Smooth muscle cell (in vitro differentiated cells): Measurements from ENCODE around the gene CYB5D1. TPM values are rescaled to one million over a fixed set of nuclear protein-coding genes. Genes with fewer than 3 reads are reported as not detected.

Experiments used
- DNase-seq: peaks from one replicate; lab custom pipeline; 2025; ENCODE audit not compliant: unreplicated experiment; lab: John Stamatoyannopoulos, UW
- H2AFZ ChIP-seq: fragments of 200-600 bp; sonication (generic); 2 replicates; pipeline ENCODE4 v1.6.0; 2016; ENCODE audit warnings: antibody characterized with exemption, low read depth, mild to moderate bottlenecking
- H3F3A ChIP-seq: fragments of 200-600 bp; sonication (generic); 2 replicates; pipeline ENCODE4 v1.6.0; 2017; ENCODE audit warnings: antibody characterized with exemption, low read depth
- H3K27ac ChIP-seq: fragments of 200-600 bp; sonication (generic); 2 replicates; pipeline ENCODE4 v1.5.1; 2016; ENCODE audit warnings: low read depth, mild to moderate bottlenecking
- H3K27me3 ChIP-seq: fragments of 200-600 bp; sonication (generic); 2 replicates; pipeline ENCODE4 v1.6.1; 2016; ENCODE audit warnings: low read depth, mild to moderate bottlenecking
- H3K36me3 ChIP-seq: fragments of 200-600 bp; sonication (generic); 2 replicates; pipeline ENCODE4 v1.5.1; 2016; ENCODE audit warnings: low read depth
- H3K4me1 ChIP-seq: fragments of 200-600 bp; sonication (generic); 2 replicates; pipeline ENCODE4 v1.5.1; 2016; ENCODE audit warnings: low read depth
- H3K4me2 ChIP-seq: fragments of 200-600 bp; sonication (generic); 2 replicates; pipeline ENCODE4 v1.6.0; 2016; ENCODE audit warnings: mild to moderate bottlenecking
- H3K4me3 ChIP-seq: fragments of 200-600 bp; sonication (generic); 2 replicates; pipeline ENCODE4 v1.5.1; 2016; ENCODE audit warnings: mild to moderate bottlenecking
- H3K79me2 ChIP-seq: fragments of 200-600 bp; sonication (generic); 2 replicates; pipeline ENCODE4 v1.6.0; 2016; ENCODE audit warnings: low read depth, mild to moderate bottlenecking
- H3K9ac ChIP-seq: fragments of 200-600 bp; sonication (generic); 2 replicates; pipeline ENCODE4 v1.6.0; 2016; ENCODE audit warnings: low read depth
- H3K9me3 ChIP-seq: fragments of 200-600 bp; sonication (generic); replicated peaks from 2 replicates; pipeline ENCODE4 v1.5.1; 2016; ENCODE audit warnings: low read depth
- H4K20me1 ChIP-seq: fragments of 200-600 bp; sonication (generic); 2 replicates; pipeline ENCODE4 v1.6.0; 2016; ENCODE audit warnings: low read depth
- WGBS: methylation state at CpG from one replicate; pipeline ENCODE4 v1.1.7; 2016; ENCODE audit warnings: low lambda C conversion rate; 5-methylcytosine and 5-hydroxymethylcytosine counted together
- polyA plus RNA-seq: library from polyadenylated mRNA; unstranded; fragments of >200 nt; fragmentation: Nextera tagmentation; extraction: Ambion mirVana; gene quantifications from 2 replicates; pipeline ENCODE4 v1.2.1, GENCODE V29; 2016
- total RNA-seq: library from RNA; depleted of rRNA; stranded (reverse); fragments of >200 nt; gene quantifications from 2 replicates; pipeline ENCODE4 v1.2.3, GENCODE V29; 2014
- TF ChIP-seq, protein P1 (sequence below): fragments of 200-600 bp; sonication (generic); IDR thresholded peaks from 2 replicates; pipeline ENCODE4 v1.5.1; 2017; ENCODE audit warnings: borderline replicate concordance, mild to moderate bottlenecking, antibody characterized with exemption; ENCODE audit not compliant: insufficient read depth, poor library complexity, severe bottlenecking

Gene CYB5D1
- total and polyA plus RNA-seq, 2 experiments from 2014 or later, result 6.6 to 9.3 TPM

DNA sequence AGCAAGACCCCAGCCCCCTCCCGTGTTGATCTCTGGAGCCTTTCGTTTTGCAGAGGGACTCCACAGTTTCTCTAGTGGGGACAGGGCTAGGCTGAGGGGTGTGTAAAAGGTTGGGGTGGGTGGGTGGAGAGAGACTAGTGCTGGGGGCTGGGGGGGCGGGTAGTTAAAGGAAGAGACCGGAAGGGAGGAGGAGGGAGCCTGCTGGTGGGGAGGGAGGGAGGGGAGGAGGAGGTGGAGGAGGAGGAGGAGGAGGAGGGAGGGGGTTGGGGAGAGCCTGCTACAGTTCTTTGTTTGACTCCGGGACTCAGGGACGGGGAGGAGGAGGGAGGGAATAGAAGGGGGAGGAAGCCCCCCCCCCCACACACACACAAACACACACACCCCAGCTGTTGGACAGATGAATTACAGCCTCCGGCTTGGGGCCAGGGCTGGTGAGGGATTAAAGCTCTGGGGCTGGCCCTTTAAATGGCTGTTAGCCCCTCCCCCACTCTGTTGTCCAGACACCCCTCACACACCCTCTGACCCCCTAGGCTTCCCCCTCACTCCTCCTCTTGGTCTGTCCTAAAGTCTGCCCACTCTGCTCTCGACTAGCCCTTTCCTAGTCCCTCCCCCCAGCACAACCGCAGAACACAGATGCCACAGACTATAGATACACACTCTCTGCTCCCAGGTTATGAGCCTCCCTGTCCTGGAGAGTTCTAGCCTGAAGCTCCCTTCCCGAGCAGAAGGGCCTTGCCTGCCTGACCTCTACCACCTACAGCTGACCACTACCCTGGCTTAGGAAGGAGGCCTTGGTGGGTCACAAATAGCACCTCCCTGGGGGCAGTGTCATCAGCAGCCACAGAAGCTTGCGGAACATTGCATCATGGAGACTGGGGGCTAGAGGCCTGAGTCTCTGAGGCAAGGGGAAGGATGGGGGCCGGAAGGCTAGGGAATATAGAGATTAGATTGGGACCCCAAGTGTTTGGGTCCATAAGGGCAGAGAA is 19.4 kb upstream of the CYB5D1 start:
- Histone ChIP-seq H3K4me2 (peak overlapping the region; percentile 90), H3K27me3 (no peaks in the 10 kb centered on the region), H3K4me1 (peaks cover 28% of the 10 kb centered on the region), H4K20me1 (peaks cover 26% of the 10 kb centered on the region), H3K36me3 (no peaks in the 10 kb centered on the region), H3K79me2 (peaks cover 22% of the 10 kb centered on the region), H2AFZ (no peak overlapping the region), H3K9ac (peak overlapping the region; percentile 100), H3K4me3 (peak overlapping the region; percentile 76), H3F3A (peaks cover 49% of the 10 kb centered on the region), H3K9me3 (no peaks in the 10 kb centered on the region), H3K27ac (peak overlapping the region; percentile 100)
- TF ChIP-seq, protein P1, sequence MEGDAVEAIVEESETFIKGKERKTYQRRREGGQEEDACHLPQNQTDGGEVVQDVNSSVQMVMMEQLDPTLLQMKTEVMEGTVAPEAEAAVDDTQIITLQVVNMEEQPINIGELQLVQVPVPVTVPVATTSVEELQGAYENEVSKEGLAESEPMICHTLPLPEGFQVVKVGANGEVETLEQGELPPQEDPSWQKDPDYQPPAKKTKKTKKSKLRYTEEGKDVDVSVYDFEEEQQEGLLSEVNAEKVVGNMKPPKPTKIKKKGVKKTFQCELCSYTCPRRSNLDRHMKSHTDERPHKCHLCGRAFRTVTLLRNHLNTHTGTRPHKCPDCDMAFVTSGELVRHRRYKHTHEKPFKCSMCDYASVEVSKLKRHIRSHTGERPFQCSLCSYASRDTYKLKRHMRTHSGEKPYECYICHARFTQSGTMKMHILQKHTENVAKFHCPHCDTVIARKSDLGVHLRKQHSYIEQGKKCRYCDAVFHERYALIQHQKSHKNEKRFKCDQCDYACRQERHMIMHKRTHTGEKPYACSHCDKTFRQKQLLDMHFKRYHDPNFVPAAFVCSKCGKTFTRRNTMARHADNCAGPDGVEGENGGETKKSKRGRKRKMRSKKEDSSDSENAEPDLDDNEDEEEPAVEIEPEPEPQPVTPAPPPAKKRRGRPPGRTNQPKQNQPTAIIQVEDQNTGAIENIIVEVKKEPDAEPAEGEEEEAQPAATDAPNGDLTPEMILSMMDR, result no peak
- DNase-seq, result no peak
- 13% methylated on average over 6 of the region's 12 CpGs for WGBS

DNA sequence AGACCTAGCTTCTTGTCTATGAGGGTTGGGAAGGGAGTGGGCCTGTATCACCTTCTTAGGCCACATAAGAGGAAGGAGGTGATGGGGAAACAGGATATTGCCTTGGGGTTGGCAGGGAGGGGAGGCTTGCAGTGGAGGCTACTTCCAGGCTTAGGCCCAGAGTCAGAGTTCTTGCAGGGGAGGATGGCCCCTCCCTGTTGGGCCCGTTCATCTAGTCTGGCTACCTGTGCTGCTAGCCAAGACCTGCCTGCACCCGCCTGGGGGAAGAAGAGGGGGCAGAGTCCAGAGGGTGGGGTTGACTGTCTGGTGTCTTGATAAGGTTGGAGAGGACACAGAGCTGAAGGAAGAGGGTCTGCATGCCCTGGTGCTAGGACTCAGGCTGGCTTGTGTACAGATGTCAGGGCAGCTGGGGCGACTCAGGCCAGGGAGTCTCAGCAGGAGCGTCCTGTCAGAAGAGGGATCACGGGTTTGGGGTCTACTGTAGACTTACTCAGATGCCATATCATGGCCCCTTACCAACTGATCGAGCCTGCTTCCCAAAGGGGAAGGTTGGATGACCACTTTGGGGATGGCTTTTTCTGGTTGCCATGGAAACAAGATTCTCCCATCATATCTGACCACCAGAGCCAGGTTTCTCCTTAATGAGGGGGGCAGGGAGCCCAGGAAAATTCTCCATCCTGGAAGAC is 18.5 kb upstream of the CYB5D1 start:
- peak overlapping the region; percentile 100 for H3K9ac ChIP-seq
- no peak overlapping the region for H2AFZ ChIP-seq
- H3K9me3 ChIP-seq, result no peaks in the 10 kb centered on the region
- H3K4me1 ChIP-seq, result peaks cover 26% of the 10 kb centered on the region
- peaks cover 22% of the 10 kb centered on the region for H3K79me2 ChIP-seq
- peak overlapping the region; percentile 90 for H3K4me2 ChIP-seq
- DNase-seq, result no peak
- H3K4me3 ChIP-seq, result peak overlapping the region; percentile 76
- no peaks in the 10 kb centered on the region for H3K36me3 ChIP-seq
- no peaks in the 10 kb centered on the region for H3K27me3 ChIP-seq
- TF ChIP-seq, protein P1, result no peak
- WGBS, result 58% methylated on average over 5 of the region's 6 CpGs
- peaks cover 31% of the 10 kb centered on the region for H4K20me1 ChIP-seq
- H3F3A ChIP-seq, result peaks cover 49% of the 10 kb centered on the region
- H3K27ac ChIP-seq, result peak overlapping the region; percentile 100

DNA sequence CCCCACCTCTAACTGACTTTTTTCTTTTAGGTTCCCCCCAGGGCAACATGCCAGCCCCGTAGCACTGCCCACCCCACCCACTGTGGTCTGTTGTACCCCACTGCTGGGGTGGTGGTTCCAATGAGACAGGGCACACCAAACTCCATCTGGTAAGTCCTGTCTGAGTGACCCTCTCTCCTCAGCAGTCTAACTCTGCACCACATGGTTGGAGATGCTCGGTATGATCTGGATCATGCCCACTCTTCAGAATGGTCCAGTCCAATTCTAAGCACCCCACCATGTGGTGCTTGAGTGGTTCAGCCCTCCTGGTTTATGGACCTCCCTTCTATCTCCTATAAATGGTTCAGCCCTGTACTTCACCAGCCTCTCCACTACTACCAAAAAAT is 17.9 kb upstream of the CYB5D1 start:
- Histone ChIP-seq H3K36me3 (no peaks in the 10 kb centered on the region), H3K9me3 (no peaks in the 10 kb centered on the region), H3K27me3 (no peaks in the 10 kb centered on the region), H3K27ac (peak overlapping the region; percentile 100), H3K4me2 (peak overlapping the region; percentile 90), H3K9ac (peak overlapping the region; percentile 100), H3K4me3 (no peak overlapping the region), H3K4me1 (peaks cover 26% of the 10 kb centered on the region), H2AFZ (no peak overlapping the region), H3F3A (peaks cover 49% of the 10 kb centered on the region), H3K79me2 (peaks cover 28% of the 10 kb centered on the region), H4K20me1 (peaks cover 35% of the 10 kb centered on the region)
- TF ChIP-seq, protein P1, result no peak
- 81% methylated on average over 2 of the region's 2 CpGs for WGBS
- no peak for DNase-seq
